CD4-positive, alpha-beta T cell treated with Interleukin-10 for 1 hour (primary cell): ENCODE measurements around the gene TAC4.

Source experiments
- DNase-seq: peaks from one replicate; pipeline ENCODE4 v3.0.0-alpha.2; 2020

TAC4 gene

GRCh38 chr17:49848019-49848473 is at the start of gene TAC4:
TSS of gene TAC4 (minus strand) at chr17:49848069. CDS start at chr17:49848017, 52 bp downstream.
- no peak for DNase-seq

- no peak for DNase-seq
Measured at GRCh38 chr17:49896860-49897259, 49.0 kb upstream of the TAC4 start.

- no peak for DNase-seq
Measured at GRCh38 chr17:49896222-49896621, 48.4 kb upstream of the TAC4 start.

- no peak for DNase-seq
Measured at GRCh38 chr17:49895812-49896211, 47.9 kb upstream of the TAC4 start.

- DNase-seq, result no peak
Measured at GRCh38 chr17:49894761-49895160, 46.9 kb upstream of the TAC4 start.

GRCh38 chr17:49891694-49892389 is 44.0 kb upstream of the TAC4 start:
- DNase-seq, result no peak

GRCh38 chr17:49891271-49891670 is 43.4 kb upstream of the TAC4 start:
- no peak for DNase-seq

- DNase-seq, result no peak
Measured at GRCh38 chr17:49890852-49891251, 43.0 kb upstream of the TAC4 start.

GRCh38 chr17:49890077-49890821 is 42.4 kb upstream of the TAC4 start:
- DNase-seq, result no peak

- no peak for DNase-seq
Measured at GRCh38 chr17:49889500-49889899, 41.6 kb upstream of the TAC4 start.

- no peak for DNase-seq
Measured at GRCh38 chr17:49887744-49888360, 40.0 kb upstream of the TAC4 start.

GRCh38 chr17:49887086-49887743 is 39.3 kb upstream of the TAC4 start:
- no peak for DNase-seq

GRCh38 chr17:49886036-49886435 is 38.2 kb upstream of the TAC4 start:
- DNase-seq, result no peak

GRCh38 chr17:49882434-49882833 is 34.6 kb upstream of the TAC4 start:
- no peak for DNase-seq

GRCh38 chr17:49881054-49881402 is 33.2 kb upstream of the TAC4 start:
- DNase-seq, result no peak

GRCh38 chr17:49880291-49881053 is 32.6 kb upstream of the TAC4 start:
- peak; percentile 72 for DNase-seq

- no peak for DNase-seq
Measured at GRCh38 chr17:49878931-49879904, 31.3 kb upstream of the TAC4 start.

- no peak for DNase-seq
Measured at GRCh38 chr17:49875685-49876084, 27.8 kb upstream of the TAC4 start.

- no peak for DNase-seq
Measured at GRCh38 chr17:49874911-49875310, 27.0 kb upstream of the TAC4 start.

GRCh38 chr17:49873926-49874325 is 26.1 kb upstream of the TAC4 start:
- DNase-seq, result no peak

- no peak for DNase-seq
Measured at GRCh38 chr17:49873466-49873865, 25.6 kb upstream of the TAC4 start.
